Lower leg skin (tissue), 4 donors: ENCODE results near the gene CABS1. TPM values are rescaled to one million over a fixed set of nuclear protein-coding genes. Genes with fewer than 3 reads are reported as not detected.

Experiments used
- DNase-seq, 2 donors: peaks; one replicate each; pipeline ENCODE4 v3.0.0-alpha.2; 2019; ENCODE audit warnings: low spot score in 2 of 2
- H3K4me3 ChIP-seq: fragments of 200-600 bp; sonication (generic); 2 replicates; pipeline ENCODE4 v1.5.1; 2017; ENCODE audit warnings: mild to moderate bottlenecking, low read depth; ENCODE audit not compliant: poor library complexity, severe bottlenecking
- POLR2A ChIP-seq, 2 donors: fragments of 450-650 bp; IDR thresholded peaks; one replicate each; pipeline ENCODE4 v1.6.1; 2016 to 2017; ENCODE audit warnings: antibody characterized with exemption in 2 of 2, mild to moderate bottlenecking in 1 of 2, moderate library complexity in 1 of 2
- WGBS, 2 donors: methylation state at CpG; one replicate each; pipeline ENCODE4 v1.1.5; 2018; 5-methylcytosine and 5-hydroxymethylcytosine counted together
- intact Hi-C: fragments of 100-400 bp; cut with DNase I; formaldehyde crosslinking; loops from one replicate; pipeline ENCODE4 v1.15.0; 2023; ENCODE audit warnings: low total_unique reads
- total RNA-seq, 4 donors: library from RNA; depleted of rRNA; stranded (reverse); fragments of >200 nt; gene quantifications; one replicate each; pipeline ENCODE4 v1.1.0, GENCODE V29; 2016
- TF ChIP-seq, protein P1 (sequence below), 3 donors: fragments of 450-650 bp; IDR thresholded peaks; one replicate each; pipeline ENCODE4 v1.5.1; 2016; ENCODE audit warnings: antibody characterized with exemption in 3 of 3, mild to moderate bottlenecking in 3 of 3, moderate library complexity in 2 of 3

Gene CABS1
- total RNA-seq, 4 donors from 2014 or later = not detected

GRCh38 chr4:70300215-70300614, 34.6 kb upstream of the CABS1 start:
- DNase-seq = no peak
- WGBS, 2 donors = 85 to 89% methylated on average over 4 of the region's 4 CpGs
- H3K4me3 ChIP-seq = no peak overlapping the region
- intact Hi-C loops = no loop called here
- TF ChIP-seq, protein P1, sequence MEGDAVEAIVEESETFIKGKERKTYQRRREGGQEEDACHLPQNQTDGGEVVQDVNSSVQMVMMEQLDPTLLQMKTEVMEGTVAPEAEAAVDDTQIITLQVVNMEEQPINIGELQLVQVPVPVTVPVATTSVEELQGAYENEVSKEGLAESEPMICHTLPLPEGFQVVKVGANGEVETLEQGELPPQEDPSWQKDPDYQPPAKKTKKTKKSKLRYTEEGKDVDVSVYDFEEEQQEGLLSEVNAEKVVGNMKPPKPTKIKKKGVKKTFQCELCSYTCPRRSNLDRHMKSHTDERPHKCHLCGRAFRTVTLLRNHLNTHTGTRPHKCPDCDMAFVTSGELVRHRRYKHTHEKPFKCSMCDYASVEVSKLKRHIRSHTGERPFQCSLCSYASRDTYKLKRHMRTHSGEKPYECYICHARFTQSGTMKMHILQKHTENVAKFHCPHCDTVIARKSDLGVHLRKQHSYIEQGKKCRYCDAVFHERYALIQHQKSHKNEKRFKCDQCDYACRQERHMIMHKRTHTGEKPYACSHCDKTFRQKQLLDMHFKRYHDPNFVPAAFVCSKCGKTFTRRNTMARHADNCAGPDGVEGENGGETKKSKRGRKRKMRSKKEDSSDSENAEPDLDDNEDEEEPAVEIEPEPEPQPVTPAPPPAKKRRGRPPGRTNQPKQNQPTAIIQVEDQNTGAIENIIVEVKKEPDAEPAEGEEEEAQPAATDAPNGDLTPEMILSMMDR (IDR thresholded peaks at IDR 0.05) = no peak
- TF ChIP-seq POLR2A (IDR thresholded peaks at IDR 0.05) = no peak

- intact Hi-C loops = no loop called here
- H3K4me3 ChIP-seq = no peak overlapping the region
- TF ChIP-seq, protein P1 (IDR thresholded peaks at IDR 0.05) = no peak
- no peak for TF ChIP-seq POLR2A (IDR thresholded peaks at IDR 0.05)
- 33 to 47% methylated on average over 1 of the region's 1 CpG for WGBS, 2 donors
- DNase-seq = no peak
Observed at GRCh38 chr4:70303090-70303489, 31.7 kb upstream of the CABS1 start.

GRCh38 chr4:70305601-70306000, 29.2 kb upstream of the CABS1 start:
- no peak for DNase-seq
- WGBS, 2 donors = 66 to 68% methylated on average over 4 of the region's 4 CpGs
- intact Hi-C loops = no loop called here
- no peak overlapping the region for H3K4me3 ChIP-seq
- TF ChIP-seq, protein P1 (IDR thresholded peaks at IDR 0.05) = no peak
- TF ChIP-seq POLR2A (IDR thresholded peaks at IDR 0.05) = no peak

DNA sequence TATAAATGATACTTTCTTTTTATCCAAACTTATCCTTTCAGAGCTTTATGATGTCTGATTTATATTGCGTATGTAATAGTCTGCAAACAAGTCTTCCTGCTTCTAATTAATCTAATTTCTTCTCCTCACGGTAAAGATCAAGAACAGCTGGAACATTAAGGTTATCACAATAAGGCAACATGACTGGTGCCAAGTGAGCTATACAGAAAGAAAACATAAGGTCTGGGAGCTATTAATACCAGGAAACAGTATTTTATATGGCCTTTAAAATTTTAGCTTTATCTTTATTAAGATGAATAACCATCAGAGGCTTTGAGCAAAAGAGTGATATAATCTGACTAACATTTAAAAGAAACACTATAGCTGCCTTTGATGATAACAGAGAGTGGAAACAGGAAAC, 28.7 kb upstream of the CABS1 start:
- no peak overlapping the region for H3K4me3 ChIP-seq
- intact Hi-C loops = no loop called here
- TF ChIP-seq, protein P1 (IDR thresholded peaks at IDR 0.05) = no peak
- no peak for TF ChIP-seq POLR2A (IDR thresholded peaks at IDR 0.05)
- DNase-seq = no peak
- WGBS, 2 donors = 49 to 55% methylated on average over 2 of the region's 2 CpGs

DNA sequence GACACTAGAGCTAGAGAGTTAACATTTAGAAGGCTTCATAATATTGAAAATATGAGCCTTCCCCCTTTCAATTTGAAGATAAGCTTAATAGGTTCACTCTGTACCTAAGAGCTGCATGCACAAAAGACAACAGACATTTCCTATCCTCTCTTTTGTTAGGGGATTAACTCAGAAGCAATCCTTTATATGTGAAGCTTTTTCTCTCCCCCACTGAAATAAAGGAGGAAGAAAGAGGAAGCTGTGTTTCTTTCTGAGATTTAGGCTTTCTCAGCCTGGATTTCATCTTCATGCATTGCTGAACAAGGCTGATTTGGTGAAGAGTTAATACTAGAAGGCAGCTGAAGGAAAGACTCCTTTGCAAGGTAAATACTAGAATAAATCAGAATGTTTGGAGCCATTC, 21.0 kb upstream of the CABS1 start:
- no peak for DNase-seq
- intact Hi-C loops = no loop called here
- no peak overlapping the region for H3K4me3 ChIP-seq
- TF ChIP-seq POLR2A (IDR thresholded peaks at IDR 0.05) = no peak
- TF ChIP-seq, protein P1 (IDR thresholded peaks at IDR 0.05) = no peak

DNA sequence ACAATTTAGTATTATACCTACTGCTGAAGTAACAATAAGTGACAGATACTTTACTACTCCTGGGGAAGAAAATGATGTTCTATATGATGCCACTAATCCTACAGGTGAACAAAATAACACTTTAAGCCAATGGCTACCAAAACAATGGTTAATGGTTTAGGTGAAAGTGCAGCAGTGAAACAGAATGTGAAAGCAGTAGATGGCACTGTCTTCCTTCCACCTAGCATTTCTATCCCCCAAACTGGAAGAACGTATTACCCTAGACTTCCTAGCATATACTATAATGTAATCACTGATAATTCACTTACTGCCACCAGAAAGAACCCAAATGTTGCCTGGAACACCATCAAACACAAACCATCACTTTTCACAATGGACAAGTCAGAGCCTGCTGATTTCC, 18.9 kb upstream of the CABS1 start:
- DNase-seq = no peak
- TF ChIP-seq POLR2A (IDR thresholded peaks at IDR 0.05) = no peak
- TF ChIP-seq, protein P1 (IDR thresholded peaks at IDR 0.05) = no peak
- H3K4me3 ChIP-seq = no peak overlapping the region
- WGBS, 2 donors = 0 to 57% methylated on average over 1 of the region's 1 CpG
- intact Hi-C loops = loop anchor here (5.0 kb wide), 1 partner anchor 284 kb away; no protein-coding TSS in a partner anchor
